Aorta (tissue), 5 donors: ENCODE measurements around the gene FRY. TPM values are rescaled to one million over a fixed set of nuclear protein-coding genes. Genes with fewer than 3 reads are reported as not detected.

Source experiments
- ATAC-seq: fragments of 200-7000 bp; cut with Tn5 transposase; one replicate; pipeline ENCODE4 v1.9.1; 2022; ENCODE audit warnings: moderate library complexity; ENCODE audit not compliant: low FRiP score
- DNase-seq, 2 donors: peaks; one replicate each; pipeline ENCODE4 v3.0.0-alpha.2; 2020
- H3K27ac ChIP-seq, 2 donors: one replicate each; pipeline ENCODE4 v1.5.1; 2013; ENCODE audit warnings: low read length in 2 of 2, mild to moderate bottlenecking in 2 of 2, moderate library complexity in 2 of 2, control low read depth in 1 of 2, inconsistent platforms in 1 of 2, low read depth in 1 of 2
- H3K27me3 ChIP-seq, 2 donors: one replicate each; pipeline ENCODE4 v1.6.1; 2013; ENCODE audit warnings: control low read depth in 1 of 2, low read length in 1 of 2, mild to moderate bottlenecking in 1 of 2, moderate library complexity in 1 of 2; ENCODE audit not compliant: insufficient read depth in 2 of 2, control insufficient read depth in 1 of 2
- H3K36me3 ChIP-seq, 2 donors: one replicate each; pipeline ENCODE4 v1.6.1; 2013; ENCODE audit warnings: control low read depth in 1 of 2, low read length in 1 of 2, mild to moderate bottlenecking in 1 of 2; ENCODE audit not compliant: insufficient read depth in 2 of 2, control insufficient read depth in 1 of 2
- H3K4me1 ChIP-seq, 2 donors: one replicate each; pipeline ENCODE4 v1.6.1; 2013; ENCODE audit warnings: low read length in 2 of 2, control low read depth in 1 of 2, mild to moderate bottlenecking in 1 of 2, moderate library complexity in 1 of 2; ENCODE audit not compliant: insufficient read depth in 2 of 2, control insufficient read depth in 1 of 2
- H3K4me3 ChIP-seq, 2 donors: one replicate each; pipeline ENCODE4 v1.5.1; 2013; ENCODE audit warnings: low read length in 2 of 2, control low read depth in 1 of 2, mild to moderate bottlenecking in 1 of 2
- H3K9me3 ChIP-seq: one replicate; pipeline ENCODE4 v1.6.1; 2013; ENCODE audit warnings: mild to moderate bottlenecking, low read length; ENCODE audit not compliant: control insufficient read depth
- WGBS, 2 donors: extraction: QIAGEN DNeasy Blood & Tissue Kit; methylation state at CpG; one replicate each; pipeline ENCODE4 v1.1.7; 2013; 5-methylcytosine and 5-hydroxymethylcytosine counted together
- intact Hi-C, 2 donors: fragments of 100-400 bp; cut with DNase I; formaldehyde crosslinking; loops; one replicate each; pipeline versions ENCODE4 v1.14.2 to v1.15.0; 2022
- polyA plus RNA-seq, 2 donors: library from polyadenylated mRNA; stranded (reverse); fragments of 200-250 nt; gene quantifications; one replicate each; pipeline ENCODE4 v1.2.3, GENCODE V29; 2013
- total RNA-seq, 2 donors: library from RNA; stranded (reverse); fragmentation: NEBNext Ultra II Directional; extraction: Animal tissue kit (Norgen Biotek cat#: 25700); gene quantifications; one replicate each; pipeline ENCODE4 v1.2.1, GENCODE V29; 2021
- donor health status: healthy with polysubstance abuse.
- donor health status: Bipolar disorder and iron deficiency.
- donor health status: DM: no; HTN: no; CAD: no.
- donor health status: DM: no; HTN: no; CAD: no.
- donor health status: DM: yes; HTN: yes; CAD: no.

Gene FRY
- total and polyA plus RNA-seq, 4 donors, result 24.8 to 328 (median 95.0) TPM

DNA sequence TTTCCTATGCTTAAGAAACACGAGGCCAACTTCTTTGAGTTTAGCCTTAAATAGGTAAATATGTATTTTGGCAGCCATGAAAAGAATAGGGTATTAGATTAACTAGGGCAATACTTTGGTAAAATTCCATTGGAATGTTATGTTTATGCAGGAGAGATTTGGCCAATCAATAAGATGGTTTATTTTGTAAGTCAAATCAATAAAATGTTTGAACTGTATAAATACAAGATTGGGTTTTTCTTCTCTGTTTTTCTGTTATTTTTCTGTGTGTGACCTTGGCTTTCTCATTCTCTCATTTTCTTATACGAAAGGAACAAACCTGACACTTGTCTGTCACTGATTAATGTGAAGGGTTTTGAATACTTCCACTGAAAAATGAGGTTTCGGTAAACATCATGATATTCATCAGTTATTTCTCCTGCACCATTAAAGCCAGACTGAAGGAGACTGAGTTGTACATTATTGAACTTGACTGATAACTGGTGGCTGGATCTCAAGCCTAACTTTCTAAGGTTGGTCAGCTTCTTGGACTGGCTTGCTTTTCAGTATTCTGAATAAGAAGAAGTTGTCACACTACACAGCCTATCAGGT, 8.6 kb downstream of the FRY start:
- Histone ChIP-seq H3K27me3 (no peaks in the 10 kb centered on the region), H3K27ac (no peak overlapping the region), H3K9me3 (no peaks in the 10 kb centered on the region), H3K4me3 (no peak overlapping the region), H3K4me1 (peaks cover 0 to 10% of the 10 kb centered on the region in 2 donors), H3K36me3 (peaks cover 0 to under 1% of the 10 kb centered on the region in 2 donors)
- DNase-seq (no peak), ATAC-seq (no peak)
- WGBS, 2 donors, result 57 to 64% methylated on average over 3 of the region's 3 CpGs
- intact Hi-C loops, result no loop called here

DNA sequence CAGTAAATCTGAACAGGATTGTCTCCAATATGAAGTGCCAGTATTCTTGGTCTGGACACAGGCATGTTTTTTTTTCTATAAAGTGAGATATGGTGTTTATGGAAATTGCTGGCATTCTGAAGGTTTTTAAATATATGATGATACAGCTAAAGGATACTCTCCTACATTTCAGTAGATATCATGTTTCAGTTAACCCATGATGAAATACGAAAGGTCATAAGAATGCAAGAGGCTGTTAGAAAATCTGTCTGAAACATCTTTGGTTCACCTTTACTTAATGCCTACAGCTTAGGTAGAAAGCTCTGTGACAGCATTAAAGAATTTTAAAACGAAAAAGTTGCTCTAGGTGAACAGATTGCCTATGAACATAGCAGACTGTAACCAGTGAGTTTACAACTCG, 9.1 kb downstream of the FRY start:
- WGBS, 2 donors, result 78 to 84% methylated on average over 3 of the region's 3 CpGs

DNA sequence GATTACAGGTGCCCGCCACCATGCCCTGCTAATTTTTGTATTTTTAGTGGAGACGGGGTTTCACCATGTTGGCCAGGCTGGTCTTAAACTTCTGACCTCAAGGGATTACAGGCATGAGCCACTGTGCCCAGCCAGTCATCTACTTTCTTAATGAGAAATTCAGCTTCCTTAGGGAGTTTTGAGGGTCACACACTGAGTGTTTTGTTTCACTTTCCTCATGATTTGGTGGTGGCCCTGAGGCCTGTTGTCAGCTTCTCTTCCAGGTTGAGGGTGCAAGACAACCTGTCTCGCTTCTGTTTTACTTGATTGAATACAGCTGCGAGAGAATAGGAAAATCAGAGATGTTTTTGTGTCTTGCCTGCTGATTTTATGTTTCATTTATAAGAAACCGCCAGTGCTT, 9.9 kb downstream of the FRY start:
- ATAC-seq (no peak), DNase-seq (no peak)
- H3K4me1 ChIP-seq, result peaks cover 0 to 8% of the 10 kb centered on the region in 2 donors
- no peaks in the 10 kb centered on the region for H3K9me3 ChIP-seq
- H3K27ac ChIP-seq, result no peak overlapping the region
- intact Hi-C loops, result no loop called here
- WGBS, 2 donors, result 88 to 89% methylated on average over 5 of the region's 5 CpGs
- peaks cover 0 to 2% of the 10 kb centered on the region in 2 donors for H3K36me3 ChIP-seq
- no peak overlapping the region for H3K4me3 ChIP-seq
- no peaks in the 10 kb centered on the region for H3K27me3 ChIP-seq

More for the DNA sequence above, 9.1 kb downstream of the FRY start:
- no peak for ATAC-seq
- no peak for DNase-seq
- H3K9me3 ChIP-seq, result no peaks in the 10 kb centered on the region
- intact Hi-C loops, result no loop called here
- H3K27ac ChIP-seq, result no peak overlapping the region
- H3K27me3 ChIP-seq, result no peaks in the 10 kb centered on the region
- no peak overlapping the region for H3K4me3 ChIP-seq
- H3K36me3 ChIP-seq, result peaks cover 0 to 2% of the 10 kb centered on the region in 2 donors
- peaks cover 0 to 10% of the 10 kb centered on the region in 2 donors for H3K4me1 ChIP-seq

DNA sequence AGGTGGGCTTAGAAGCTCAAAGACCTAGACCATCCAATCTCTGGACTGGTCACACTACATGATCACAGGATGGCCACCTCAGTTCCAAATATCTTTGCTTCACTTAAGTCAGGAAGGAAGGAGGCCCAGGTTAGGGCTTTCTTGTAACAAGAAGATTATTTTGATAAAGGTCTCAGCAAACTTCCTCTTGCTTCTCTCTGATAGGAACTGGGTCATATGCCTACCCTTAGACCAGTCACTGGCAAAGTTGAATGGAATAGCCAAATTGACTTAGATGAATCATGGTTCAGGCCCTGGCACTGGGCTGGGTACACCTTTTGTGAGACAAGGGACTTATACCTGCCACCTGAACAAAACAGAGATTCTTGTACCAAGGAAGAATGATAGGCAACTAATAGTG, 11.0 kb downstream of the FRY start:
- no peaks in the 10 kb centered on the region for H3K9me3 ChIP-seq
- no peak for DNase-seq
- H3K36me3 ChIP-seq, result peaks cover 0 to 2% of the 10 kb centered on the region in 2 donors
- H3K4me3 ChIP-seq, result no peak overlapping the region
- H3K27me3 ChIP-seq, result no peaks in the 10 kb centered on the region
- intact Hi-C loops, result no loop called here
- no peak for ATAC-seq
- peaks cover 0 to 7% of the 10 kb centered on the region in 2 donors for H3K4me1 ChIP-seq
- no peak overlapping the region for H3K27ac ChIP-seq

DNA sequence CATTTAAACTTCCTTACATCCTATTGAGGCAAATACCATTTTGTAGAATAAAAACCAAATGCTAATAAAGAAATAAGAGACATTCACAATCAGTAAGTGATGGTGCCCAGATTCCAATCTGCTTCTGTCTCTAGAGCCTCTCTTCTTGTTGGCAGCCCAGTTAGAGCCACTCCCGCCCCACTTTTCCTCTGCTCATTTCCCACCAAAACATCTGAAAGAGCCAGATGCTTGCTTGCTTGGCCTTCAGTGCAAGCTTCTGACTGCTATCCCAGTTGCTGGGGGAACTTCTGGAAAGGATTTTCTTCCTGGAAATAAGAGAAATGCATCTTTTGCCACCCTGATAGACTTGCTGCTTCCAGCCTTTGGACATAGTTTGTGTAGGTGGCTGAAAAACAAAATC, 12.9 kb downstream of the FRY start:
- no peaks in the 10 kb centered on the region for H3K9me3 ChIP-seq
- H3K4me1 ChIP-seq, result peaks cover 0 to 3% of the 10 kb centered on the region in 2 donors
- ATAC-seq (no peak), DNase-seq (no peak)
- 92 to 95% methylated on average over 1 of the region's 1 CpG for WGBS, 2 donors
- peaks cover 0 to 2% of the 10 kb centered on the region in 2 donors for H3K36me3 ChIP-seq
- no peaks in the 10 kb centered on the region for H3K27me3 ChIP-seq
- intact Hi-C loops, result no loop called here
- H3K4me3 ChIP-seq, result no peak overlapping the region
- H3K27ac ChIP-seq, result no peak overlapping the region

DNA sequence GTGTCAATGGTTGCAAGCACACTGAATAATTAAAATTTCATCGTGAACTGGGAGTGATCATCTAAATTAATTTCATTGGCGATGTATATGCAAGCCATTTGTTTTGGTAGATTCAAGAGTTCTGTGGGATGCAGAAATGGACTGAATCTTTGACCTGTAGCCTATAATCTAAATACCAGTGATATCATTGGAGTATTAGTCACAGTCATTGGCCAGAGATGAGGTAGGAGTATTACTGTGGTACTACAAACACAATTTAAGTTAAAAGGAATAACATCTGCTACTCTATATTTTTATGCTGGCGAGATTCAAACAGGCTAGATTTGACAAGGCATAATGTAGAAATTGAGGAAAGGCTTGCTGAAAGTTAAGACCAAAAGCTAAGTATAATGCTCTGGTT, 14.0 kb downstream of the FRY start:
- no peak for DNase-seq
- intact Hi-C loops, result loop anchor here in 1 of 2 donors (5.0 kb wide), 1 partner anchor 42 kb away; no protein-coding TSS in a partner anchor
- 98% methylated on average over 3 of the region's 3 CpGs for WGBS, 2 donors
- Histone ChIP-seq H3K4me3 (no peak overlapping the region), H3K27me3 (no peaks in the 10 kb centered on the region), H3K9me3 (no peaks in the 10 kb centered on the region), H3K4me1 (no peaks in the 10 kb centered on the region), H3K27ac (no peak overlapping the region), H3K36me3 (peaks cover 0 to 2% of the 10 kb centered on the region in 2 donors)
- ATAC-seq, result no peak

DNA sequence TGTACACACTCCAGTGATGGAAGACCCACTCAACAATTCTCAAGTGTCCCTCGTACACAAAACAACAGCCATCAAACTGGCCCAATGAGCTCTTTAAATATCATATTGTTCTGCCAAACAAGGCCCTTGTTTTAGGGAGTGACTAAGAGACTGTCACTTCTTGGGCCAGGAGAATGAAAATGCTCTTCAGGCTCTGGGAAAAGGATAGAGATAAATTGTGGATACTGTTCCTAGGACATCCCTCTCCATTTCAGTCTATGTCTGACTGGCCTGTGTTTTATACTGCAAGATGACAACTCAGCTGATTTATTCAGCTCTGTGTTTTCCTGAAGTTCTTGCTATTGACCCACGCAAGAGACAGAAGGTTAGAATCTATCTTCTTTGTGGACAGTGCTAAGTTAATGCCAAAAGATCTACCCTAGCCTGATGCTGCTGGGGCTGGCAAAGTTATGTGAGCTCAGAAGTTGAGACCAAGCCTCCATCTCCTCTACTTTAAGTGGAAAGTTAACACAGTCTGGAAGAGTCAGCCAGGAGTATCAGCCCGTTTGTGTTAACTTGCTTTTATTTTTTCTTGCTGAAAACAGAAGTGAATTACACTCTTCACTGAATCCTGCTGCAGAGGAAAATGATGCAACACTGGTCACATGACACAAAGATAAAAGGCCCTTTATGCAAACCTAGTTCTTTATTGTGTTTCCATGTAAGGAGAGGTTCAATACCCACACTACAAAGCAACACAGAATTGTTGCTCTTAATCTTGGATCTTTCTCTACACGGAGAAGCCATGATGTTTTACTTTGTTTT, 14.6 kb downstream of the FRY start:
- DNase-seq (no peak), ATAC-seq (peak; percentile 63)
- H3K36me3 ChIP-seq, result peaks cover 0 to 2% of the 10 kb centered on the region in 2 donors
- no peak overlapping the region for H3K4me3 ChIP-seq
- no peaks in the 10 kb centered on the region for H3K9me3 ChIP-seq
- WGBS, 2 donors, result 56 to 59% methylated on average over 4 of the region's 4 CpGs
- intact Hi-C loops, result loop anchor here in 1 of 2 donors (5.0 kb wide), 1 partner anchor 41 kb away; no protein-coding TSS in a partner anchor
- H3K27ac ChIP-seq, result no peak overlapping the region
- H3K4me1 ChIP-seq, result no peaks in the 10 kb centered on the region
- H3K27me3 ChIP-seq, result no peaks in the 10 kb centered on the region

DNA sequence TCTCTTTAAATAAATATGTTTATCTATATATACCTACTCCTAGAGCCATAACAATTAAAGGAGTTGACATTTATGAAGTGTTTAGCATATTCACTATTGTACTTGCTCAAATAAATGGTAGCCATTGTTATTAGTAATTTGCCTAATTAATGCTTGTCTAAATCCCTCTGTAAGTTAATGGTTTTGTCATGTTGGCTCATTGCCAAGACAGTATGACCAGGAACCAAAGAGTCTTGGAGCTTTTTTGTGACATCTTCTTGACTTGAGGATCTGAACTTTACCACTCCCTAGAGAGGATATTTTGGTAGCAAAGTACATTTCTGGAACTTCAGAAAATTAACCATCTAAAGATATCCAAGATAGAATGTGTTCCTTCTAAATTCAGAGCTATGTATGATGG, 15.5 kb downstream of the FRY start:
- DNase-seq (no peak), ATAC-seq (no peak)
- intact Hi-C loops, result loop anchor here in 1 of 2 donors (5.0 kb wide), 1 partner anchor 40 kb away; no protein-coding TSS in a partner anchor
- peaks cover 0 to 2% of the 10 kb centered on the region in 2 donors for H3K36me3 ChIP-seq
- H3K27ac ChIP-seq, result no peak overlapping the region
- no peak overlapping the region for H3K4me3 ChIP-seq
- H3K9me3 ChIP-seq, result no peaks in the 10 kb centered on the region
- no peaks in the 10 kb centered on the region for H3K27me3 ChIP-seq
- no peaks in the 10 kb centered on the region for H3K4me1 ChIP-seq

DNA sequence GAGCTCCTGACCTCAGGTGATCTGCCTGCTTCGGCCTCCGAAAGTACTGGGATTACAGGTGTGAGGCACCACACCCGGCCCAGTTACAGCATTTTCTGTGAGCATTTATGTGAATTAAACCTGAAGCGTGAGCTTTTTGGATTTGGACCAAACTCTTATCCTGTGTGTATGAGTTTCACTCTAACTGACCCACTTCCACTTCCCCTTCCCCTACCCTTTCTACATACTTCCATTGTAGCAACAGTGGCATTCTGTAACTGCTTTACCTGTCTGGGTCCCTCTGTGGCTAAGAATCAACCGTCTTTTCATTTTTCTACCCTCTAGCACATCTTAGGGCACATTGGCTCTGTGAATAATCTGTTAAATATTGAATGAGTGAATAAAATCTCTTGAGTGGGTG, 16.2 kb downstream of the FRY start:
- H3K27ac ChIP-seq, result no peak overlapping the region
- no peak for ATAC-seq
- H3K4me1 ChIP-seq, result no peaks in the 10 kb centered on the region

More for the DNA sequence above, 16.2 kb downstream of the FRY start:
- H3K9me3 ChIP-seq, result no peaks in the 10 kb centered on the region
- intact Hi-C loops, result loop anchor here in 1 of 2 donors (5.0 kb wide), 1 partner anchor 40 kb away; no protein-coding TSS in a partner anchor
- no peaks in the 10 kb centered on the region for H3K27me3 ChIP-seq
- WGBS, 2 donors, result 92 to 96% methylated on average over 5 of the region's 5 CpGs
- no peak for DNase-seq
- no peak overlapping the region for H3K4me3 ChIP-seq
- peaks cover 0 to 2% of the 10 kb centered on the region in 2 donors for H3K36me3 ChIP-seq
